HG03066 (cell line): ENCODE data around the gene ICAM1.
"Not testable (repeated sequence)": the region's sequence is repeated elsewhere in the genome, so short reads cannot be mapped to it uniquely, and the experiment has no call there.

Experiments used
- ATAC-seq: cut with Tn5 transposase; IDR thresholded peaks from one replicate; pipeline ENCODE4 v1.9.1; 2021; ENCODE audit warnings: low read depth; ENCODE audit not compliant: unreplicated experiment

Gene ICAM1

GRCh38 chr19:10270616-10271394, at the start of gene ICAM1:
TSS of gene ICAM1 (plus strand) at chr19:10271120. CDS start at chr19:10271160, 40 bp downstream.
- no peak for ATAC-seq

GRCh38 chr19:10222201-10222890, 48.6 kb upstream of the ICAM1 start:
- no peak for ATAC-seq

GRCh38 chr19:10223488-10224213, 47.3 kb upstream of the ICAM1 start:
- no peak for ATAC-seq

- ATAC-seq = no peak
These were observed 46.6 kb upstream of the ICAM1 start for GRCh38 chr19:10224337-10224736.

- ATAC-seq = no peak
These were observed 44.9 kb upstream of the ICAM1 start for GRCh38 chr19:10226021-10226375.

GRCh38 chr19:10226376-10227025, 44.4 kb upstream of the ICAM1 start:
- ATAC-seq = no peak

- ATAC-seq = no peak
These were observed 43.6 kb upstream of the ICAM1 start for GRCh38 chr19:10227026-10227971.

GRCh38 chr19:10228393-10228792, 42.5 kb upstream of the ICAM1 start:
- no peak for ATAC-seq

- ATAC-seq = no peak
These were observed 42.0 kb upstream of the ICAM1 start for GRCh38 chr19:10228920-10229319.

GRCh38 chr19:10230173-10230860, 40.6 kb upstream of the ICAM1 start:
- no peak for ATAC-seq

GRCh38 chr19:10230861-10231611, 39.9 kb upstream of the ICAM1 start, which contains the start of gene S1PR2:
TSS of gene S1PR2 (minus strand) at chr19:10231331. CDS start at chr19:10224905, 6,426 bp downstream.
- no peak for ATAC-seq

- ATAC-seq = no peak
These were observed 39.2 kb upstream of the ICAM1 start for GRCh38 chr19:10231612-10232228.

- no peak for ATAC-seq
These were observed 37.0 kb upstream of the ICAM1 start for GRCh38 chr19:10233946-10234345.

GRCh38 chr19:10235003-10235402, 35.9 kb upstream of the ICAM1 start:
- no peak for ATAC-seq

- not testable (repeated sequence) for ATAC-seq
These were observed 35.5 kb upstream of the ICAM1 start for GRCh38 chr19:10235409-10235808.

GRCh38 chr19:10237702-10238101, 33.2 kb upstream of the ICAM1 start:
- ATAC-seq = no peak

GRCh38 chr19:10238172-10238783, 32.6 kb upstream of the ICAM1 start:
- ATAC-seq = no peak
